ENCODE measurements around the gene BABAM2. TPM values are rescaled to one million over a fixed set of nuclear protein-coding genes. Genes with fewer than 3 reads are reported as not detected.

The BABAM2 gene
- total and polyA plus RNA-seq, 2 experiments from 2014 or later: 17.8 to 21.5 TPM

- no peaks in the 10 kb centered on the region for H3K4me1 ChIP-seq (ENCODE audit: insufficient read depth)
- DNase-seq (ENCODE audit: low spot score) (no peak), ATAC-seq (no peak)
- Mint-ChIP-seq H3K27me3 (ENCODE audit: insufficient read depth, low read depth, poor library complexity) (no peaks in the 10 kb centered on the region), H3K36me3 (ENCODE audit: low read depth) (no peaks in the 10 kb centered on the region), H3K4me3 (no peak overlapping the region), H3K9me3 (no peaks in the 10 kb centered on the region; the same call in 2 of the 3 replicates), H3K4me1 (no peaks in the 10 kb centered on the region), H3K27ac (no peak overlapping the region)
- H3K36me3 ChIP-seq (ENCODE audit: insufficient read depth): no peaks in the 10 kb centered on the region
- no peak overlapping the region for H3K4me3 ChIP-seq
- H3K27me3 ChIP-seq (ENCODE audit: insufficient read depth): no peaks in the 10 kb centered on the region
- H3K79me2 ChIP-seq (replicated peaks; ENCODE audit: insufficient read depth): no peaks in the 10 kb centered on the region
- no peak overlapping the region for H3K4me2 ChIP-seq
- H3K9me2 ChIP-seq (ENCODE audit: insufficient read depth): no peaks in the 10 kb centered on the region
- no peaks in the 10 kb centered on the region for H3F3A ChIP-seq (replicated peaks; ENCODE audit: low read depth)
- TF ChIP-seq REST (IDR thresholded peaks at IDR 0.05; ENCODE audit: unreplicated experiment) (no peak), ZNF462 (CRISPR knock-in tag; IDR thresholded peaks at IDR 0.05) (no peak), ETS1 (IDR thresholded peaks at IDR 0.05) (no peak), POLR2AphosphoS5 (IDR thresholded peaks at IDR 0.05; ENCODE audit: low read depth) (no peak), JUNB (IDR thresholded peaks at IDR 0.05; ENCODE audit: unreplicated experiment) (no peak), ZNF331 (CRISPR knock-in tag; IDR thresholded peaks at IDR 0.05; ENCODE audit: low read depth) (no peak), NANOG (IDR thresholded peaks at IDR 0.05; ENCODE audit: borderline replicate concordance) (no peak), EZH2phosphoT487 (IDR thresholded peaks at IDR 0.05; ENCODE audit: unreplicated experiment) (no peak), EZH2 (IDR thresholded peaks at IDR 0.05; ENCODE audit: low read depth, unreplicated experiment) (no peak), STAT1 (IDR thresholded peaks at IDR 0.05; ENCODE audit: unreplicated experiment) (no peak), CTCF (conservative IDR thresholded peaks at IDR 0.05; ENCODE audit: low read depth in 2 of 2) (no peak), CREB1 (CRISPR knock-in tag; IDR thresholded peaks at IDR 0.05; ENCODE audit: low read depth) (no peak), ZNF114 (CRISPR knock-in tag; IDR thresholded peaks at IDR 0.05) (no peak)
- H2AFZ ChIP-seq: no peak overlapping the region
- H3K27ac ChIP-seq (ENCODE audit: low read depth): no peak overlapping the region
- no peaks in the 10 kb centered on the region for H4K20me1 ChIP-seq (replicated peaks; ENCODE audit: insufficient read depth)
These were observed 350.4 kb downstream of the BABAM2 start for GRCh38 chr2:28240937-28241336.
